ENCODE measurements around the gene F2RL1.
"Not testable (repeated sequence)": the region's sequence is repeated elsewhere in the genome, so short reads cannot be mapped to it uniquely, and the experiment has no call there.

F2RL1 gene

DNA sequence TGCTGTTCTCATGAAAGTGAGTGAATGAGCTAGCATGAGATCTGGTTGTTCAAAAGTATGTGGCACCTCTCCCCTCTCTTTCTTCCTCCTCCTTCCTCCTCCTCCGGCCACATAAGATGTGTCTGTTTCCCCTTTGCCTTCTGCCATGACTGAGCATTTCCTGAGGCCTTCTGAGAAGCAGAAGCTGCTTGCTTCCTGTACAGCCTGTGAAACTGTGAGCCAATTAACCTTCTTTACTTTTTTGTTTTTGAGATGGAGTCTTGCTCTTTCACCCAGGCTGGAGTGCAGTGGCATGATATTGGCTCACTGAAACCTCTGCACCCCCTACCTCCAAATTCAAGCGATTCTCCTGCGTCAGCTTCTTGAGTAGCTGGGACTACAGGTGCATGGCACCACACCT, 37.1 kb downstream of the F2RL1 start:
- no peak overlapping the region for H2AK5ac ChIP-seq (ENCODE audit: low read depth, low read length)
- H3K14ac ChIP-seq (ENCODE audit: low read length): no peak overlapping the region
- no peak overlapping the region for H4K91ac ChIP-seq (ENCODE audit: low read depth, low read length, poor library complexity)
- H3K36me3 ChIP-seq (replicated peaks in 1 of 2; ENCODE audit: control insufficient read depth in 2 of 2, insufficient read depth in 2 of 2, low read length in 2 of 2): no peaks in the 10 kb centered on the region
- H3K27ac ChIP-seq (replicated peaks; ENCODE audit: low read length): no peak overlapping the region
- H3K9me3 ChIP-seq (replicated peaks in 1 of 2; ENCODE audit: control insufficient read depth in 2 of 2, insufficient read depth in 1 of 2, low read depth in 1 of 2, low read length in 2 of 2): peaks cover 0 to 5% of the 10 kb centered on the region in 2 donors
- no peak for DNase-seq (ENCODE audit: low spot score)
- no peak overlapping the region for H3K18ac ChIP-seq (ENCODE audit: low read length)
- H3K79me1 ChIP-seq (ENCODE audit: low read depth, low read length): no peaks in the 10 kb centered on the region
- no peak overlapping the region for H3K4ac ChIP-seq (ENCODE audit: low read length)
- no peaks in the 10 kb centered on the region for H3K4me1 ChIP-seq (ENCODE audit: control insufficient read depth in 2 of 2, insufficient read depth in 1 of 2, low read depth in 1 of 2, low read length in 2 of 2)
- H2BK120ac ChIP-seq (ENCODE audit: low read depth, low read length): no peak overlapping the region
- no CpG with 5 or more reads among the region's 3 CpGs for WGBS, 2 donors (ENCODE audit: extremely low coverage in 2 of 2, insufficient read length in 2 of 2, insufficient replicate concordance in 1 of 2)
- no peak overlapping the region for H3K4me2 ChIP-seq (ENCODE audit: insufficient read depth, low read length, poor library complexity, severe bottlenecking)
- H2AFZ ChIP-seq (ENCODE audit: low read length): no peak overlapping the region
- no peak overlapping the region for H2BK15ac ChIP-seq (ENCODE audit: low read length)
- H4K8ac ChIP-seq (ENCODE audit: low read depth, low read length): no peak overlapping the region
- H3K27me3 ChIP-seq (ENCODE audit: control insufficient read depth in 3 of 3, insufficient read depth in 3 of 3, low read depth in 1 of 3, low read length in 3 of 3): no peaks in the 10 kb centered on the region
- H3K9ac ChIP-seq (ENCODE audit: low read depth, low read length, poor library complexity): no peak overlapping the region
- H2BK12ac ChIP-seq (ENCODE audit: low read length): no peak overlapping the region
- no peak overlapping the region for H3K23ac ChIP-seq (ENCODE audit: low read depth, low read length, poor library complexity)
- no peak overlapping the region for H2BK5ac ChIP-seq (ENCODE audit: low read length)
- H3K4me3 ChIP-seq (ENCODE audit: low read length in 2 of 2): no peak overlapping the region

- not testable (repeated sequence) for H3K18ac ChIP-seq (ENCODE audit: low read length); H2BK12ac ChIP-seq (ENCODE audit: low read length); H3K4me2 ChIP-seq (ENCODE audit: insufficient read depth, low read length, poor library complexity, severe bottlenecking); H3K9ac ChIP-seq (ENCODE audit: low read depth, low read length, poor library complexity); H2BK15ac ChIP-seq (ENCODE audit: low read length); H3K4me3 ChIP-seq (ENCODE audit: low read length in 2 of 2); H4K8ac ChIP-seq (ENCODE audit: low read depth, low read length); DNase-seq (ENCODE audit: low spot score); H3K23ac ChIP-seq (ENCODE audit: low read depth, low read length, poor library complexity); H3K27ac ChIP-seq (replicated peaks; ENCODE audit: low read length); H3K36me3 ChIP-seq (replicated peaks in 1 of 2; ENCODE audit: control insufficient read depth in 2 of 2, insufficient read depth in 2 of 2, low read length in 2 of 2); H3K4me1 ChIP-seq (ENCODE audit: control insufficient read depth in 2 of 2, insufficient read depth in 1 of 2, low read depth in 1 of 2, low read length in 2 of 2); H2BK120ac ChIP-seq (ENCODE audit: low read depth, low read length); H2AK5ac ChIP-seq (ENCODE audit: low read depth, low read length); H3K27me3 ChIP-seq (ENCODE audit: control insufficient read depth in 3 of 3, insufficient read depth in 3 of 3, low read depth in 1 of 3, low read length in 3 of 3); H4K91ac ChIP-seq (ENCODE audit: low read depth, low read length, poor library complexity); H2BK5ac ChIP-seq (ENCODE audit: low read length); H3K4ac ChIP-seq (ENCODE audit: low read length); H3K79me1 ChIP-seq (ENCODE audit: low read depth, low read length); H2AFZ ChIP-seq (ENCODE audit: low read length); H3K9me3 ChIP-seq (replicated peaks in 1 of 2; ENCODE audit: control insufficient read depth in 2 of 2, insufficient read depth in 1 of 2, low read depth in 1 of 2, low read length in 2 of 2); H3K14ac ChIP-seq (ENCODE audit: low read length)
- no CpG with 5 or more reads among the region's 4 CpGs for WGBS, 2 donors (ENCODE audit: extremely low coverage in 2 of 2, insufficient read length in 2 of 2, insufficient replicate concordance in 1 of 2)
These were observed 38.0 kb downstream of the F2RL1 start for GRCh38 chr5:76856800-76857199.

DNA sequence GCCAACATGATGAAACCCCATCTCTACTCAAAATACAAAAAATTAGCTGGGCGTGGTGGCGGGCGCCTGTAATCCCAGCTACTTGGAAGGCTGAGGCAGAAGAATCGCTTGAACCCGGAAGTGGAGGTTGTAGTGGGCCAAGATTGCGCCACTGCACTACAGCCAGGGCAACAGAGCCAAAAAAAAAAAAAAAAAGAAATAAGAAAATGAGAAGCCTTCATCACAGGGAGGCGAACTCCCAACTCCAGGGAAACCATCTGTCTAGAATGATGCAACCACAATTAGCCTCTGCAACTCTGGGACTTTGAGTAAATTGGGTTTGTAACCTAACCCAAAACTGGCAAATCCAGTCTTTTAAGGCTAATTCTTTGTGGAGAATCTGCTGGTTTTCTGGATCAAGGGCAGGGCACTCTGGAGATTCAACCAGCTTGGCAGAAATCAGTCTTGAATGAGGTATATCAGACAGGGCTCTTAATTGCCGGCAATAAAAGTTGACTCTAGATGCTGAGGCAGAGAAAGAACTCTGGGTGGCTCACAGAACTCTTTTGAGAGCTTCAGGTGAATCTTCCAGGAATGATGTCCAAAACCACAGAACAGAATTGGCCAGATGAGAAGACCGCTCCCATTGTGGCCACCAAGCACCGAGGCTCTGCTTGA, 40.9 kb downstream of the F2RL1 start:
- Histone ChIP-seq H2BK15ac (ENCODE audit: low read length) (no peak overlapping the region), H2AK5ac (ENCODE audit: low read depth, low read length) (no peak overlapping the region), H2BK12ac (ENCODE audit: low read length) (no peak overlapping the region), H3K18ac (ENCODE audit: low read length) (no peak overlapping the region), H3K27ac (replicated peaks; ENCODE audit: low read length) (no peak overlapping the region), H3K4ac (ENCODE audit: low read length) (no peak overlapping the region), H4K91ac (ENCODE audit: low read depth, low read length, poor library complexity) (no peak overlapping the region), H3K4me2 (ENCODE audit: insufficient read depth, low read length, poor library complexity, severe bottlenecking) (no peak overlapping the region), H2BK120ac (ENCODE audit: low read depth, low read length) (no peak overlapping the region), H3K4me3 (ENCODE audit: low read length in 2 of 2) (no peak overlapping the region), H3K9ac (ENCODE audit: low read depth, low read length, poor library complexity) (no peak overlapping the region), H4K8ac (ENCODE audit: low read depth, low read length) (no peak overlapping the region), H2BK5ac (ENCODE audit: low read length) (no peak overlapping the region), H3K79me1 (ENCODE audit: low read depth, low read length) (no peaks in the 10 kb centered on the region), H3K36me3 (replicated peaks in 1 of 2; ENCODE audit: control insufficient read depth in 2 of 2, insufficient read depth in 2 of 2, low read length in 2 of 2) (no peaks in the 10 kb centered on the region), H3K23ac (ENCODE audit: low read depth, low read length, poor library complexity) (no peak overlapping the region), H3K9me3 (replicated peaks in 1 of 2; ENCODE audit: control insufficient read depth in 2 of 2, insufficient read depth in 1 of 2, low read depth in 1 of 2, low read length in 2 of 2) (peaks cover 0 to 5% of the 10 kb centered on the region in 2 donors), H2AFZ (ENCODE audit: low read length) (no peak overlapping the region), H3K4me1 (ENCODE audit: control insufficient read depth in 2 of 2, insufficient read depth in 1 of 2, low read depth in 1 of 2, low read length in 2 of 2) (no peaks in the 10 kb centered on the region), H3K27me3 (ENCODE audit: control insufficient read depth in 3 of 3, insufficient read depth in 3 of 3, low read depth in 1 of 3, low read length in 3 of 3) (no peaks in the 10 kb centered on the region), H3K14ac (ENCODE audit: low read length) (no peak overlapping the region)
- WGBS, 2 donors (ENCODE audit: extremely low coverage in 2 of 2, insufficient read length in 2 of 2, insufficient replicate concordance in 1 of 2): no CpG with 5 or more reads among the region's 10 CpGs
- no peak for DNase-seq (ENCODE audit: low spot score)

GRCh38 chr5:76861612-76862011, 42.8 kb downstream of the F2RL1 start:
- H3K14ac ChIP-seq (ENCODE audit: low read length): no peak overlapping the region
- no peak overlapping the region for H2BK120ac ChIP-seq (ENCODE audit: low read depth, low read length)
- no peaks in the 10 kb centered on the region for H3K27me3 ChIP-seq (ENCODE audit: control insufficient read depth in 3 of 3, insufficient read depth in 3 of 3, low read depth in 1 of 3, low read length in 3 of 3)
- no peak overlapping the region for H2BK12ac ChIP-seq (ENCODE audit: low read length)
- no peak overlapping the region for H3K4ac ChIP-seq (ENCODE audit: low read length)
- no peaks in the 10 kb centered on the region for H3K79me1 ChIP-seq (ENCODE audit: low read depth, low read length)
- no peak overlapping the region for H2AFZ ChIP-seq (ENCODE audit: low read length)
- no peak overlapping the region for H4K8ac ChIP-seq (ENCODE audit: low read depth, low read length)
- H4K91ac ChIP-seq (ENCODE audit: low read depth, low read length, poor library complexity): no peak overlapping the region
- no peak overlapping the region for H3K4me2 ChIP-seq (ENCODE audit: insufficient read depth, low read length, poor library complexity, severe bottlenecking)
- H2AK5ac ChIP-seq (ENCODE audit: low read depth, low read length): no peak overlapping the region
- H3K4me1 ChIP-seq (ENCODE audit: control insufficient read depth in 2 of 2, insufficient read depth in 1 of 2, low read depth in 1 of 2, low read length in 2 of 2): no peaks in the 10 kb centered on the region
- no peak overlapping the region for H3K4me3 ChIP-seq (ENCODE audit: low read length in 2 of 2)
- H3K9me3 ChIP-seq (replicated peaks in 1 of 2; ENCODE audit: control insufficient read depth in 2 of 2, insufficient read depth in 1 of 2, low read depth in 1 of 2, low read length in 2 of 2): no peaks in the 10 kb centered on the region
- no peaks in the 10 kb centered on the region for H3K36me3 ChIP-seq (replicated peaks in 1 of 2; ENCODE audit: control insufficient read depth in 2 of 2, insufficient read depth in 2 of 2, low read length in 2 of 2)
- no peak for DNase-seq (ENCODE audit: low spot score)
- H3K18ac ChIP-seq (ENCODE audit: low read length): no peak overlapping the region
- H3K23ac ChIP-seq (ENCODE audit: low read depth, low read length, poor library complexity): no peak overlapping the region
- no peak overlapping the region for H3K27ac ChIP-seq (replicated peaks; ENCODE audit: low read length)
- no peak overlapping the region for H3K9ac ChIP-seq (ENCODE audit: low read depth, low read length, poor library complexity)
- no peak overlapping the region for H2BK15ac ChIP-seq (ENCODE audit: low read length)
- no peak overlapping the region for H2BK5ac ChIP-seq (ENCODE audit: low read length)
- no CpG with 5 or more reads among the region's 5 CpGs for WGBS, 2 donors (ENCODE audit: extremely low coverage in 2 of 2, insufficient read length in 2 of 2, insufficient replicate concordance in 1 of 2)
